GM10847 (cell line): Measurements from ENCODE around the gene TOM1L2.

ENCODE experiments used
- POLR2A ChIP-seq: IDR thresholded peaks from 2 replicates; pipeline ENCODE4 v1.6.1; 2011; ENCODE audit not compliant: insufficient read length; ENCODE audit errors: extremely low read depth

TOM1L2 gene

GRCh38 chr17:17890773-17891759 lies 81.1 kb downstream of the TOM1L2 start:
- TF ChIP-seq POLR2A, result no peak

DNA sequence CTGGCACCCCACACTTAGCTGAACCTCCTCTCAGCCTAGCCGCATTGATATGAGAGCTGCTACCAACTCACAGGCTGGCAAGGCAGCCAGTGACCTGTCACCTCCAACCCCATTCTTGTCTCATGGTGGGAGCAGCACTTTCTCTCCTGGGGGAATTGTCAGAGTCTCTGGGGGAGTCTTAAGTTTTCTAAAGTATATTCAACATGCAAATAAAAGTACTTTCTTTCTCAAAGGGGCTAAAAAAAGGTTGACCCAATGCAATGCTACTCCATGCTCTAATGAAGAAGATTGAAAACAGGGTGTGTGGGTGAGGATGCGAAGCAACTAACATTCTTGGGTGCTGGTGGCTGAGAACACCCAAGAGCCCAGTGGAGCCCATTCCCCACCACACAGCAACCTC lies 82.3 kb downstream of the TOM1L2 start:
- TF ChIP-seq POLR2A, result no peak

DNA sequence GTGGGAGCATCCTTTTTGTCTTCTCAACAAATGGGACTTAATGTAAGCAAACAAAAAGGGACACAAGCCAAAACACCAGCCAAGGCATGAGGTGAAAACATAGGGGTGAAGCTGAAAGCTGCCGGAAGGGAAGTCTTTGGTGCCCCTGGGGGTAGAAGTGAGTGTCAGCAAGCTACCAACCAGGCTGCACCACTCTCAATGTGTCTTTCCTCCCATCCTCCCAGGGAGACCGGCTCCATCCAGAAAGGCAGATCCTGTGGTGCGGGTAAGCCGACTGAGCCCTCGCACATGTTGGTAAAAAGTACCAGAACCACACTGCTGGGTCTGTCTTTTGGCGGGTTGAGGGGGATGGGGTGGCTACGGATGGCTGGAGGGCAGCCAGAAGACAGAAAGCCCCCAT lies 83.4 kb downstream of the TOM1L2 start:
- no peak for TF ChIP-seq POLR2A

- no peak for TF ChIP-seq POLR2A
These were observed 83.8 kb downstream of the TOM1L2 start for GRCh38 chr17:17888371-17888770.

GRCh38 chr17:17887752-17888304 lies 84.4 kb downstream of the TOM1L2 start:
- no peak for TF ChIP-seq POLR2A

DNA sequence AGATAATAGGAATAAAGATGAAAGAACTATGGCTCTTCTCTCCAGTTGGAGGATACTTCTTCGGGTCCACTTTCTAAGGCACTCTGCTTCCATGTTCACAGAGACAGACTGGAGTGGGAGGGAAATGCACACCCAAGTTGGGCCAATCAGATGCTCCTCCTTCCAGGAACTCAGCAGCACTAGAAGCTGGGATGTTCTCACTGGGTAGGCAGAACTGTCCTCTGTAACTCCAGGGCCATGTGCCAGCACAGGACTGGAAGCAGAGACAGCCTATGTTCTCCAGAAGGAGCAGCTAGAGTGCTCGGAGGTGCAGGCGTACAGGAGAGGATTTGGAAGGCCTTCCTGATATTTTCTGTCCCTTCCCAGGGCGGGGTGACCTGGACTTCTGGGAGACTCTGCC lies 85.5 kb downstream of the TOM1L2 start:
- no peak for TF ChIP-seq POLR2A

DNA sequence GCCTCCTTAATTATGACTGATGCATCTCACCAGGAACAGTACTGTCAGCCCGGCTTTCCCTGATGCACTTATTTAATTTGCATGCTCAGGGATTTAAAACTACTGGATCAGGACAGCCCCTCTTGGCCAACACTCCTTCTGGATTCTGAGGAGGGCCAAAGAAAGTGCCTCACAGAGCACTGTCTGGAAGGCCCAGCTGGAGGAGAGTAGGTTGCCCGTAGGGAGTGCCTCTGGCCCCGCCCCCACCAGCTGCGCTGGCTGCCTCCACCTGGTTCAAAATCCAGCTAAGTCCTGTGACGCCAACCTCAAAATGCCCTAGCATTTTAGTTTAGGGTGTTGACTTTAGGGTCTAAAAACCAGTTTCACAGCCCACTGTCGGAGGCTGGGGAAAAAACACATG lies 86.0 kb downstream of the TOM1L2 start:
- TF ChIP-seq POLR2A, result no peak

- no peak for TF ChIP-seq POLR2A
These were observed 87.5 kb downstream of the TOM1L2 start for GRCh38 chr17:17884391-17885357.

- no peak for TF ChIP-seq POLR2A
These were observed 88.4 kb downstream of the TOM1L2 start for GRCh38 chr17:17883801-17884200.

DNA sequence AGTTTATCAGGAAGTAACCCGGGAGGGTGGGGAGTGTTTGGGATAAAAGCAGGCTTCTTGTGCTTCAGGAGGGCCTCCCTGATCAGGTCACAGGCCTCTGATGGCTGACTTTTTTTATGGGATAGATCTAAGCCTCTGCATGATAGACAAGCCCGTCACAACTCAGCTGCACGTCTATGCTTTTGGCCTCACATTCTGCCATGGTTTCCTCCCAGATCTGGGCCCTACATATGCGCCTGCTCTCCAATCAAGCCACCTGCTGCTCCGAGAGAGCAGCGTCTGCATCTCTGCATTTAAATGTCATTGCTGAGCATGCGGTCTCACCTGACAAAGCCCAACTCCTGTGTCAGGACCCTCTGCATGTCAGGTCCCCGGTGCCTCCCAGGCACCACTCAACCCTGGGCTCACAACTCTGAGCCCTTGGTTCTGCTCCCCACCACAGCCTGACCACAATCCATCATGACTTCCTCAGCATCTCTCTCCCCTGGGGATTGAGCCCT lies 90.1 kb downstream of the TOM1L2 start:
- no peak for TF ChIP-seq POLR2A

- no peak for TF ChIP-seq POLR2A
These were observed 91.5 kb downstream of the TOM1L2 start for GRCh38 chr17:17880577-17881196.

DNA sequence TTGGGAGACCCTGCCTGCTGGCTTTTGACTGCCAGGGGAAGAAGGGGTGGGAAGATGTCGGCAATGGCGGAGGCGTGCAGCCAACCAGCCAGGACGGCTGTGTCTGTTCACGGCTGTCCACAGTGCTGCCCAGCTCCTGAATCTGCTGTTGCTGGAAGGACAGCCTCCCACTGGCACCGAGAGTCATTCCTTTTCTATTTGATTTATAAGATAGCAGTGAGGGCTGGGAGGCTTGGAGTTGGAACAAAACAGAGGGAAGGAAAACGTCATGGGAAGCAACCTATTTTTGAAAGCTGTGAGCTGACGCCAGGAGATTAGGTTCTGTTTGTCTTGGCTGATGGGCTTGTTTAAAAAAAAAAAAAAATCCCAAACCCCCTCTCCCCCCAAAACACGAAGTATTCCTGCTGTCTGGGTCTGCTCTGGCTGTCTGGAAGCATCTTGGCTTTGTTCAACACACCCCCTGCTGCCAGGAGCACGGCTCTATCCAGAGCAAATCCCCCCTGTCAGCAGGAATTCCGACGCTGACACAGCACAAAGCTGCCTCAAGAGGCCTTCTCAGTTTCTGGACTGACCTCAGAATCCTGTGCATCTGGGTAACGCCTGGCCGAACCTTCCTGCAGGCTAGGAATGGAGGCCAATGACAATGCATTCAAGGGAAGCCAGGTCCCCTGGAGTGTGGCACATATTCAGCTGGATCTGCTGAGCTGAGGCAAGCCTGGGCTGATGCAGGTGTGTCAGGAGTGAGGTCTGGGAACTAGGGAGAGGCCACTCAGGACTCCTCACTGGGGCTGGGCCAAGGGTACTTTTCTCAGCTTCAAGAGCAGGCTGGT lies 94.5 kb downstream of the TOM1L2 start:
- no peak for TF ChIP-seq POLR2A

DNA sequence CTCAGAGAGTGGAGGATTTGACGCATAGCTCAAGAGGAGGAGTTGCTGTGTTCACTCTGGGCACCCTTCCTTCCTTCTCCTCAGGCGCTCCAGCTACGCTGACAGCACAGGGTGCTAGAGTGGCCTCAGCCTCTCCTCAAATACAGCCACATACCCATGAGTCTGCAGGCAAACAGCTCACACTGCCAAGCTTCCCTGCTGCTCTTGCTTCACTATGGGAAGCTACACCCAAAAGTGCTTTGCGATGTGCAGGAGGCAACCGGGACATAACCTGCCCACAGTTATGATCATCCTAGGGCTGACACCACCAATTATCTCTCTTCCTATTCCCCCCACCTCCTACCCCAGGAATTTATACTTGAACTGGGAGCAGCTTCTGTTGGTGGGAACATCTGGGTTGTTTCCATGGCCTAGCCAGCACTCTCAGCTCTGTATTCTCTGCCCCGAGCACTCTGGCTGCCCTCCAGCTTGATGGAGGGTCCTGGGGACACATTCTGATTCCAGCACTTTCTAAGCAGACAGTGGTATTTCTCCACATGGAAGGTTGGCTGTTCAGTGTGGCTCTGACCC lies 95.2 kb downstream of the TOM1L2 start:
- no peak for TF ChIP-seq POLR2A

GRCh38 chr17:17874478-17874877 lies 97.7 kb downstream of the TOM1L2 start:
- no peak for TF ChIP-seq POLR2A
